ENCODE measurements around the gene BCS1L. TPM values are rescaled to one million over a fixed set of nuclear protein-coding genes. Genes with fewer than 3 reads are reported as not detected.

Gene BCS1L
- total and polyA plus RNA-seq, 2 of the 13 experiments (the other 11 are each of a cell fraction or from before 2014, with no cell fraction given): 48.9 to 76.0 TPM

DNA sequence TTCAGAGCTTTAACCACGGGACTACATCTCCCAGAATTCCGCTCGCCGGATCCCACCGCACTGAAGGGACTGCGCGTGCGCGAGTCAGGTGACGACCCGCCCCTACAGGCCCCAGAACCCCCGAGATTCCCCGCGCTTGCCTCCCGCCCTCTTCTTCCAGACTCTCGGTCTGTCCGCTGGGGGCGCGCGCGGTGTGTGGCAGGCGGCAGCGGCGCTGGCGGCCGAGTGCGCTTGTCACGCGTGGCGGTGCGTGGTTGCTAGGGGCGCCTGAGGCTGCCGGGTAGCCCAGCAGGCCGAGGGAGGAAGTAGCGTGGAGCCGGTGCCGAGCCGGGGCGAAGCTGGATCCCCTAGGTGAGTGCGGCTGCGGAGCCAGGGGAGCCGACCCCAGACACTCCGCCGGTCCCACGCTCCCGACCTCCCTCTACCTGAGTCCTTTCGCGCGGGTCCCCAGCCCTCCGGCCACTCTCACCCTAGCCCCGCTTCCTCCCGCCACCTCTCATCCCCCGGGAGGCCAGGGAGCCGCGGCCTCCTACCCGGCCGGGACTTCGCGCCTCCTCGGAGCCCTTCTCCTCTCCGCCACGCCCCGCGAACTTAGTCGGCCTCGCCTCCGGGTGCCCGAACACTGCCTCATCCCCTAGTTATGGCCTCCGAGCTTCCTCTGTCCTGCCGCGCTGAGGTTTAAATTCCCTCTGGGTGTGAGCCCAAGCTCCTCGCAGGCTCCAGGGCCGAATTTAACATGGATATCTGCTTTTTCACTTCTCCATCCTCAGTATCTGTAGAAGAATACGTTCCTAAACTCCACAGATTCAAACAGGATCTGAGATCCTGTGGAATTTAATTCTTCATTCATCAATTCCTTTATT lies 51.4 kb downstream of the BCS1L start, which contains the start of gene TTLL4 (continued):
- TF ChIP-seq AKAP8 (CRISPR knock-in tag; IDR thresholded peaks at IDR 0.05): peak; percentile 94
- TF ChIP-seq POLR2G (IDR thresholded peaks at IDR 0.05; ENCODE audit: low read depth, low read length): peak; percentile 93
- TF ChIP-seq, protein P1, sequence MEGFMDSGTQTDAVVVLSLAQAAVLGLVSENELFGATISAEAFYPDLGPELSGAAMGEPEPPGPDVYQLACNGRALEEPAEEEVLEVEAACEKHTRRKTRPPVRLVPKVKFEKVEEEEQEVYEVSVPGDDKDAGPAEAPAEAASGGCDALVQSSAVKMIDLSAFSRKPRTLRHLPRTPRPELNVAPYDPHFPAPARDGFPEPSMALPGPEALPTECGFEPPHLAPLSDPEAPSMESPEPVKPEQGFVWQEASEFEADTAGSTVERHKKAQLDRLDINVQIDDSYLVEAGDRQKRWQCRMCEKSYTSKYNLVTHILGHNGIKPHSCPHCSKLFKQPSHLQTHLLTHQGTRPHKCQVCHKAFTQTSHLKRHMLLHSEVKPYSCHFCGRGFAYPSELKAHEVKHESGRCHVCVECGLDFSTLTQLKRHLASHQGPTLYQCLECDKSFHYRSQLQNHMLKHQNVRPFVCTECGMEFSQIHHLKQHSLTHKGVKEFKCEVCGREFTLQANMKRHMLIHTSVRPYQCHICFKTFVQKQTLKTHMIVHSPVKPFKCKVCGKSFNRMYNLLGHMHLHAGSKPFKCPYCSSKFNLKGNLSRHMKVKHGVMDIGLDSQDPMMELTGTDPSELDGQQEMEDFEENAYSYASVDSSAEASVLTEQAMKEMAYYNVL (CRISPR knock-in tag; IDR thresholded peaks at IDR 0.05; ENCODE audit: borderline replicate concordance): peak; percentile 94
- peak; percentile 2 for TF ChIP-seq SRSF1 (optimal IDR thresholded peaks at IDR 0.05; ENCODE audit: low read depth, low read length)
- peak; percentile 96 for TF ChIP-seq ZNF747 (CRISPR knock-in tag; IDR thresholded peaks at IDR 0.05; ENCODE audit: borderline replicate concordance)
- no peak; the same call in 1 of the 2 replicates for TF ChIP-seq MYNN (CRISPR knock-in tag; IDR thresholded peaks at IDR 0.05; ENCODE audit: low read depth)
- peak; percentile 43 for TF ChIP-seq NFYC (CRISPR knock-in tag; IDR thresholded peaks at IDR 0.05)
- TF ChIP-seq SMAD1 (CRISPR knock-in tag; IDR thresholded peaks at IDR 0.05; ENCODE audit: borderline replicate concordance, low read depth): peak; percentile 85; the same call in 1 of the 2 replicates
- TF ChIP-seq, protein P2, sequence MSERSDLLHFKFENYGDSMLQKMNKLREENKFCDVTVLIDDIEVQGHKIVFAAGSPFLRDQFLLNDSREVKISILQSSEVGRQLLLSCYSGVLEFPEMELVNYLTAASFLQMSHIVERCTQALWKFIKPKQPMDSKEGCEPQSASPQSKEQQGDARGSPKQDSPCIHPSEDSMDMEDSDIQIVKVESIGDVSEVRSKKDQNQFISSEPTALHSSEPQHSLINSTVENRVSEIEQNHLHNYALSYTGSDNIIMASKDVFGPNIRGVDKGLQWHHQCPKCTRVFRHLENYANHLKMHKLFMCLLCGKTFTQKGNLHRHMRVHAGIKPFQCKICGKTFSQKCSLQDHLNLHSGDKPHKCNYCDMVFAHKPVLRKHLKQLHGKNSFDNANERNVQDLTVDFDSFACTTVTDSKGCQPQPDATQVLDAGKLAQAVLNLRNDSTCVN (CRISPR knock-in tag; IDR thresholded peaks at IDR 0.05; ENCODE audit: borderline replicate concordance): peak; percentile 81
- TF ChIP-seq FOXO1 (CRISPR knock-in tag; IDR thresholded peaks at IDR 0.05): no peak
- TF ChIP-seq MIER2 (CRISPR knock-in tag; IDR thresholded peaks at IDR 0.05): no peak
- TF ChIP-seq, protein P3, sequence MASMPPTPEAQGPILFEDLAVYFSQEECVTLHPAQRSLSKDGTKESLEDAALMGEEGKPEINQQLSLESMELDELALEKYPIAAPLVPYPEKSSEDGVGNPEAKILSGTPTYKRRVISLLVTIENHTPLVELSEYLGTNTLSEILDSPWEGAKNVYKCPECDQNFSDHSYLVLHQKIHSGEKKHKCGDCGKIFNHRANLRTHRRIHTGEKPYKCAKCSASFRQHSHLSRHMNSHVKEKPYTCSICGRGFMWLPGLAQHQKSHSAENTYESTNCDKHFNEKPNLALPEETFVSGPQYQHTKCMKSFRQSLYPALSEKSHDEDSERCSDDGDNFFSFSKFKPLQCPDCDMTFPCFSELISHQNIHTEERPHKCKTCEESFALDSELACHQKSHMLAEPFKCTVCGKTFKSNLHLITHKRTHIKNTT (CRISPR knock-in tag; IDR thresholded peaks at IDR 0.05): no peak
- peak; percentile 97 for TF ChIP-seq ZNF564 (CRISPR knock-in tag; IDR thresholded peaks at IDR 0.05)
- TF ChIP-seq, protein P4, sequence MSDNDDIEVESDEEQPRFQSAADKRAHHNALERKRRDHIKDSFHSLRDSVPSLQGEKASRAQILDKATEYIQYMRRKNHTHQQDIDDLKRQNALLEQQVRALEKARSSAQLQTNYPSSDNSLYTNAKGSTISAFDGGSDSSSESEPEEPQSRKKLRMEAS (IDR thresholded peaks at IDR 0.05): peak; percentile 90
- no peak for TF ChIP-seq ZNF232 (CRISPR knock-in tag; IDR thresholded peaks at IDR 0.05; ENCODE audit: borderline replicate concordance)
- peak; percentile 17; the same call in 1 of the 2 replicates for TF ChIP-seq NFE2 (CRISPR knock-in tag; IDR thresholded peaks at IDR 0.05)
- peak; percentile 29; the same call in 1 of the 2 replicates for TF ChIP-seq NFYB (CRISPR knock-in tag; IDR thresholded peaks at IDR 0.05)
- TF ChIP-seq RELA (CRISPR knock-in tag; IDR thresholded peaks at IDR 0.05): no peak
- TF ChIP-seq TAF1 (CRISPR knock-in tag; IDR thresholded peaks at IDR 0.05): peak; percentile 69; the same call in 1 of the 2 replicates
- TF ChIP-seq, protein P5, sequence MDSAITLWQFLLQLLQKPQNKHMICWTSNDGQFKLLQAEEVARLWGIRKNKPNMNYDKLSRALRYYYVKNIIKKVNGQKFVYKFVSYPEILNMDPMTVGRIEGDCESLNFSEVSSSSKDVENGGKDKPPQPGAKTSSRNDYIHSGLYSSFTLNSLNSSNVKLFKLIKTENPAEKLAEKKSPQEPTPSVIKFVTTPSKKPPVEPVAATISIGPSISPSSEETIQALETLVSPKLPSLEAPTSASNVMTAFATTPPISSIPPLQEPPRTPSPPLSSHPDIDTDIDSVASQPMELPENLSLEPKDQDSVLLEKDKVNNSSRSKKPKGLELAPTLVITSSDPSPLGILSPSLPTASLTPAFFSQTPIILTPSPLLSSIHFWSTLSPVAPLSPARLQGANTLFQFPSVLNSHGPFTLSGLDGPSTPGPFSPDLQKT (CRISPR knock-in tag; IDR thresholded peaks at IDR 0.05; ENCODE audit: borderline replicate concordance): 0 out of 2 replicates have a peak, but pooled peaks have one; percentile 33
- TF ChIP-seq ZC3H4 (CRISPR knock-in tag; IDR thresholded peaks at IDR 0.05; ENCODE audit: borderline replicate concordance): no peak
- TF ChIP-seq NR1H2 (CRISPR knock-in tag; IDR thresholded peaks at IDR 0.05; ENCODE audit: borderline replicate concordance, low read depth): no peak
- no peak for TF ChIP-seq ZFP36L1 (CRISPR knock-in tag; IDR thresholded peaks at IDR 0.05)
- no peak for TF ChIP-seq HMGA1 (CRISPR knock-in tag; conservative IDR thresholded peaks at IDR 0.05)

Data from HepG2 (cell line).